GM23248 (cell line): ENCODE data around the gene BICC1.

ENCODE experiments used
- EZH2 ChIP-seq: fragments of 200-600 bp; sonication (generic); IDR thresholded peaks from 2 replicates; pipeline ENCODE4 v1.6.1; 2018; ENCODE audit warnings: antibody characterized with exemption, mild to moderate bottlenecking; ENCODE audit not compliant: insufficient read depth, poor library complexity, severe bottlenecking
- EZH2phosphoT487 ChIP-seq: fragments of 200-600 bp; sonication (generic); IDR thresholded peaks from 2 replicates; pipeline ENCODE4 v1.6.1; 2018; ENCODE audit warnings: antibody characterized with exemption, moderate library complexity, mild to moderate bottlenecking, low read depth; ENCODE audit not compliant: insufficient read depth

- TF ChIP-seq EZH2 (no peak), EZH2phosphoT487 (no peak)
These were observed 260.1 kb downstream of the BICC1 start for GRCh38 chr10:58772758-58773157.
